HG02798 (cell line): Measurements from ENCODE around the gene POP4.
"Not testable (repeated sequence)": the region's sequence is repeated elsewhere in the genome, so short reads cannot be mapped to it uniquely, and the experiment has no call there.

ENCODE experiments used
- ATAC-seq: cut with Tn5 transposase; IDR thresholded peaks from one replicate; pipeline ENCODE4 v1.9.1; 2021; ENCODE audit warnings: mild to moderate bottlenecking; ENCODE audit not compliant: unreplicated experiment, poor library complexity

Gene POP4

GRCh38 chr19:29610213-29610573, 4.1 kb downstream of the POP4 start:
- ATAC-seq = no peak

GRCh38 chr19:29610574-29611271, 4.6 kb downstream of the POP4 start:
- ATAC-seq = peak; percentile 74

GRCh38 chr19:29612121-29612520, 6.0 kb downstream of the POP4 start:
- no peak for ATAC-seq

GRCh38 chr19:29612801-29613595, 6.9 kb downstream of the POP4 start:
- no peak for ATAC-seq

- ATAC-seq = no peak
These were observed 8.0 kb downstream of the POP4 start for GRCh38 chr19:29614046-29614445.

DNA sequence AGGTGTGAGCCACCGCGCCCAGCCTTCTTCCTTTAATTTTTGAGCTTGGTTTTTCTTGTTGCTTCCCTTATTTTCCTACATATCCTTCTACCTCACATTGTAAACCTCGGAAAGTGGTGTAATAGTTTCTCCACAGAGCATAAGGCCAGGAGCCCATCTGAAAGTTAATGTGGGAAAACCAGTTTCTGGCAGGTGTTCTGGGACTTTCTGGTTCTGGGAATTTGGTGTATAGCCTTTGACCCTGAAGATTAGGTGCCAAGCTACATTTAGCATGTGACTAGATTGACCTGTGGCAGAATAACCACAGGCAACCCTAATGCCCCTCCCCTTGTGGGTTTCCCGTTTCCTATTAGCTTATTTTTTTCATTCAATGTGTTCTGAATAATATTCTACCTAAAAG, 8.7 kb downstream of the POP4 start:
- ATAC-seq = no peak

DNA sequence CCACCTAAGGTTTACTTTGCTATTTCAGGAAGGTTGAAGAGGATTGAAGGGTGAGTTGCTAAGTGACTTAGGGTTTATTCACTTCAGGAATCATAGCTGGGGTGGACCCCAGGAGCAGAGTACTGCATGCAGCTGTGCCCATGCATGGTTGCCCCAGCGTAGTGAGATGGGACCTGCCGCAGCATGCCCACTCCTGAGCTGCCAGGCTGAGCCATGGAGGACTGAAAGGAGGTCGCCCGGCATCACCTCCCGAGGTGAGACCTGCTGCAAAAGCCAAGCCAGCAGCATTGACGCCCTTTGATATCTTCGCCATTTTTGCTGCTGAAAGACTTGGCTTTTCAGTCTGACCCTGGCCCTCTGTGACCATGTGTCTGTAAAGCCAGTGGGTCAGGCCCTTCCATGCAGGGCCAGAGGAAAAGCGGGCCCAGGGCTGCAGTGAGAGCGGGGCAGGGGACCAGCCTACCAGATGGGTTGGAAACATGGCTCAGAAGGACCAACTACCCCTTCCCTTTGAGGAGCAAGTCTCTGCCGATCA, 9.9 kb downstream of the POP4 start:
- no peak for ATAC-seq

DNA sequence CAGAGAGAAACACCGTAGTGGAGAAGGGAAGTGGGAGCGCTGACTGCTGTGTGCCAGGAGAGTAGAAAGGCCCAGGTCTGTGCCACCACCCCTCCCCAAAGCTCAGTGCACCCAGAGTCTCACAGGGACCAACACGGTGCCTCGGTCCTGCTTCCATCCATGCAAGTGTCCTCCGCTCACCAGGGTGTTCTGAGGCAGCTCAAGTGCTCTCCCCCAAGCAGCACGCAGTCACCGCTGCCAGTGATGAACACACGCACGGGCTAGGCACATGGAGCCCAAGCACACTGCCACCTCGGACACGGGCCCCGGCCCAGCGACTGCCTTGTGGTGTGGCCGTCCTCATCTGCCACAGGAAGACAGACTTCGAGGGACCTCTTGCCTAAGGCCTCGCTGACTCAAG, 10.5 kb downstream of the POP4 start:
- no peak for ATAC-seq

- ATAC-seq = no peak
These were observed 11.5 kb downstream of the POP4 start for GRCh38 chr19:29617366-29618266.

- ATAC-seq = no peak
These were observed 12.4 kb downstream of the POP4 start for GRCh38 chr19:29618434-29618833.

DNA sequence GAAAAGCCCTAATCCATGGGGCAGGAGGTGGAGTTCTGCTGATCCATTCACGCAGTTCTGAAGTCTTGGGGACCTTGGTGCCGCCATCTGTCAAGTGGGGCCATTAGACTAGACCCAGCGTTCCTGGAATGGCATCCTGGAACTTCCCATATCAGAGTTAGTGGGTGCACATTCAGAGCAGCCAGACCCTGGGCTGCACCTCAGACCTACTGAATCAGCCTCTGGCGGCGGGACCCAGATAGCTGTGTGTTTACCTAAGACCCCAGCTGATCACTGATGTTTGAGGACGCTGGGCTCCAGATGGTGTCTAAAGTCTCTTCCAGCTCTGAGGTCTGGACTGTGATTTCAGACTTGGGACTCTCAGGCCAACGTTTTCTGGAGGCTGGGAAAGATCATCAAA, 12.8 kb downstream of the POP4 start:
- ATAC-seq = no peak

- no peak for ATAC-seq
These were observed 14.9 kb downstream of the POP4 start for GRCh38 chr19:29620931-29621351.

GRCh38 chr19:29622166-29623070, 16.3 kb downstream of the POP4 start:
- peak; percentile 55 for ATAC-seq

- peak; percentile 54 for ATAC-seq
These were observed 17.8 kb downstream of the POP4 start for GRCh38 chr19:29623726-29624488.

GRCh38 chr19:29624489-29625185, 18.6 kb downstream of the POP4 start:
- no peak for ATAC-seq

GRCh38 chr19:29625186-29625651, 19.1 kb downstream of the POP4 start:
- ATAC-seq = no peak

DNA sequence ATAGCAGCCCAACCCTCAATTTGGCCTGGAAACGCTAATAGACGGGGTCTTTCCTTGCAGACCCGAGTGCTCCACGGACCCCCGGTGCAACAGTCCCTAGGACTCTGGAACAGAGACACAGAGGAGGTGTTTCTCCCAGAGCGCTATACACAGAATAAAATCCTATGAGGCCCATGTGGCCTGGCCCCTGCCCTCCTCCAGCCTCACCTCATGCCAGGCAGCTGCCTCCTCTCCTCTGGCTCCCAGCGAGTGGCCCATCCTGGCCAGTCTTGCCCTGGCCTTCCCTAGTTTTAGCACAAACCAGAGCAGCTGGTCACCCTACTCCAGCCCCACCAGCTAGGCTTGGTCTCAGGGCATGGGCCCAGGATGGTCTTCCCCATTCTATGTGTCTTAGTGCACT, 20.3 kb downstream of the POP4 start:
- no peak for ATAC-seq

DNA sequence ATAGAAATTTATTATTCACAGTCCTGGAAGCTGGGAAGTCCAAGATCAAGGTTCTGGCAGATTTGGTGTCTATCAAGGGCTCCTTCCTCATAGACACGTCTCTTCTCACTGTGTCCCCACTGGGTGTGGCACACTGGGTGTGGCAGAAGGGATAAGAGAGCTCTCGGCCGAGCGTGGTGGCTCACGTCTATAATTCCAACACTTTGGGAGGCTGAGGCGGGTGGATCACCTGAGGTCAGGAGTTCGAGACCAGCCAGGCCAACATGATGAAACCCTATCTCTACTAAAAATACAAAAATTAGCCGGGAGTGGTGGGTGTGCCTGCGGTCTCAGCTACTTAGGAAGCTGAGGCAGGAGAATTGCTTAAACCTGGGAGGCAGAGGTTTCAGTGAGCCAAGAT, 20.7 kb downstream of the POP4 start:
- not testable (repeated sequence) for ATAC-seq
